HL-60/S4 treated with phorbol 12-myristate 13-acetate at 8.2 ng/mL for 4 days and 3 days (cell line): ENCODE measurements around the gene ATP8B3.

Experiments
- in situ Hi-C: fragments of 300-500 bp; cut with MboI; formaldehyde crosslinking; loops from 2 replicates; pipeline ENCODE4 v1.15.0; 2022; ENCODE audit warnings: low sequenced_read_pairs

ATP8B3 gene

GRCh38 chr19:1749373-1750342 is 62.4 kb downstream of the ATP8B3 start:
- in situ Hi-C loops: no loop called here

DNA sequence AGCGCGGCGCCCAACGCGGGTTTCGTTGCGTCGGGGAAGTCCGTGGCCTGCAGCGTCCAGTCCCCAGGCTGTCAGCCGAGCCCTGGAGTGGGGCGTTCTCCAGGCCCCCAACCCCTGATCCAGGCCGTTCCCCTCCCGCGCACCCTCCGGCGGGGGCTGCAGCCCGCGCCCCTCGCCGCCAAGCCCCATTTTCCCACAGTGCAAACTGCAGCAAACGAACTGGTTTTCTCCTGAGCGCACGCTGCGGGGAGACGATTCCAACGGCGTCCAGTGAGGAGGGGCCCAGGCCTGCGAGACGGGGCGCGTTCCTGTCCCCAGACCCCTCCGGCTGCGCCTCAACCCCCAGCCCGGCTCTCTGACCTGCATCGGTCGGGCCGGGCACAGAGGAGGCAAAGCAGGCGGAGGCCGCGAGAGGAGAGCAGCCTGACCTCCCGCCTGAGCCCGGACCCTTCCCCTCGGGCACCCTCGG is 63.2 kb downstream of the ATP8B3 start:
- in situ Hi-C loops: no loop called here

DNA sequence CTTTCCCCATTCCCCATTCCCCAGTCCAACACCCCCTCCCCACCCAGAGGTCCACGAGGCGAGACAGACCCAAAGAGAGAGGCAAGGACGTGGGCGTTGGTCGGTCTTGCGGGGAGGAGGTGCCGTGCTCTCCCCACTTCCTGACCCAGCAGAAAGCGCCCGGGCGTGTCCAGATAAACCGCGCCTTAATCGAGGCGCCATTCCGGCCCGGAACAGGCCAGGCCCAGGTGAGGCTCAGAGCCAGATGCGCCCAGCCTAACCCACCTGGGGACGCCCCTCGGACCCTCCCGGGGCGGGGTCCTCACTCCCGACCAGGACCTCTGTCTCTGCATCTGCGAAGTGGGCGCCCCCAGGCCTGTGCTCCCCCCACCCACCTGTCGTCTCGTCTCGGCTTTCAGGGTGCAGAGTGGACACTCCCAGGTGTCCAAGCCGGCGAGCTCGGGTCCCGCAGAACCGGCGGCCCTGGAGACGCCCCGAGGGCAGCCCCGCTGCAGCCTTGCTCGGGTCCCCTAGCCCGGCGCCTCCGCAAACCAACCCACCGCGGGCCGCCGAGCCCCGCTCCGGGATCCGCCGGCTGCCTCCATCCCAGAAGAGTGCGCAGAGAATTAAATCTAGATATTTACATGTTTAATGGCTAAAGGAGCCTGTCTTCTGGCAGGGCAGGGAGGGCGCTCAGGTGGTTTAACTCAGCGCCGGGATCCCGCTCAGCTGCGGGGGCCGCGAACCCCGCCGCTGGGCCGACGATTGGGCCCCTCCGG is 63.8 kb downstream of the ATP8B3 start:
- in situ Hi-C loops: no loop called here

- in situ Hi-C loops: no loop called here
Measured at GRCh38 chr19:1747285-1748114, 64.6 kb downstream of the ATP8B3 start.

DNA sequence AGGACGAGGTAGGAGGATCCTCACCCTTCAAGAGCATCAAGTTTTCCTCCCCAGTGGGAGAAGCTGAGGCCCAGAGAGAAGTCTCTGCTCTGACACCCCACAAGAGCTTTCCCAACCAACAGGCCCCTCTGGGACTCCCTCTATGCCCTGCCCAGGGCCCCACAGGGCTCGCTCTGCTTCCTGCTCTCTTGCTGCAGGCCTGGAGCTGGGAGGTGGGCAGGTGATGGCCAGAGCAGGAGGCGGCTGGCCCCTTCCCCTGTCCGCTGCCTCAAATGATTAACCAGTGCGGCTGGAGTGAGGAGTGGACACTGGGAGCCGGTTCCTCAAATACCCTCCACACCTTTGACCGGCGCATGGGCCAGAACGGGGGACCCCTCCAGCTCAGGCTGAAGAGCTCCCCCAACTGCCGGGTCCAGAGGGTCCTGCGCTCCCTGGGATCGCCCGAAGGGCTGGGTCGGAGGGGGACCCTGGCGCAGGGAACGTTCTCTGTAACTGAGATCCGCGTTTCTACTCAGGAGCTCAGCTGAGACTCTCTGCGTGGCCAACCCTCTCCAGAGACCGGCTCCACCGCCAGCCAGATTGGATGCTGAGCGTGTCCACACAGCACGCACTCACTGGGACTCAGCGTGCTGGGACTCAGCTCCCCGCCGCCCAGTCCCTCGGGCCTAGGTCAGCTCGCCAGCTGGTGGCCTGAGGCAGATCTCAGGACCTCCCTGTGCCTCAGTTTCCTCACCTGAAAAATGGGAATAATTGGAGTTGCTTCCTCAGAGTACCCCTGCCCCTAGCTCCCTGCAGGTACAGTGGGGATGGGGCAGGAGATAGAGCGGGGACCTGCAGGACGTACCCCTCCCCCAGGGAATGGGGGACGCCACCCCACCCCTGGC is 65.4 kb downstream of the ATP8B3 start:
- in situ Hi-C loops: no loop called here

DNA sequence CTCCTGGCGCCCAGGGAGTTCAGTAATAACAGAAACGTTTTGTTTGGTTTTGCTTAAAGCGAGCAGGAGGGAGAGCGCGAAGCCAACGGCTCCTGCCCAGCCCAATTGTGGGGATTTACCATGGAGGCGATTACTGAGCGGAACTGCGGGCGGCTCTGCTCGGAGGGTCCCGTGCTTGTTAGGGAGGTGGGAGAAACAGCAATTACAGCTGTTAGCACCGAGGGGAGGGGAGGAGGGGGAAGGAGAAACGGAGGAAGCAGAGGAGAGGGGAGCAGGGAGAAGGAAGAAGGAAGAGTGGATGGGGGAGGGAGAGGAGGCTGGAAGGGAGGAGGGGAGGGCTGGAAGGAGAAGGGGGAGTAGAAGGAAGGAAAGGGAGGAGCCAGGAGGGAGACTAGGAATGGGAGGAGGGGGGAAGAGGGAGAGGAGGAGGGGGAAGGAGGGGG is 66.5 kb downstream of the ATP8B3 start:
- in situ Hi-C loops: no loop called here

DNA sequence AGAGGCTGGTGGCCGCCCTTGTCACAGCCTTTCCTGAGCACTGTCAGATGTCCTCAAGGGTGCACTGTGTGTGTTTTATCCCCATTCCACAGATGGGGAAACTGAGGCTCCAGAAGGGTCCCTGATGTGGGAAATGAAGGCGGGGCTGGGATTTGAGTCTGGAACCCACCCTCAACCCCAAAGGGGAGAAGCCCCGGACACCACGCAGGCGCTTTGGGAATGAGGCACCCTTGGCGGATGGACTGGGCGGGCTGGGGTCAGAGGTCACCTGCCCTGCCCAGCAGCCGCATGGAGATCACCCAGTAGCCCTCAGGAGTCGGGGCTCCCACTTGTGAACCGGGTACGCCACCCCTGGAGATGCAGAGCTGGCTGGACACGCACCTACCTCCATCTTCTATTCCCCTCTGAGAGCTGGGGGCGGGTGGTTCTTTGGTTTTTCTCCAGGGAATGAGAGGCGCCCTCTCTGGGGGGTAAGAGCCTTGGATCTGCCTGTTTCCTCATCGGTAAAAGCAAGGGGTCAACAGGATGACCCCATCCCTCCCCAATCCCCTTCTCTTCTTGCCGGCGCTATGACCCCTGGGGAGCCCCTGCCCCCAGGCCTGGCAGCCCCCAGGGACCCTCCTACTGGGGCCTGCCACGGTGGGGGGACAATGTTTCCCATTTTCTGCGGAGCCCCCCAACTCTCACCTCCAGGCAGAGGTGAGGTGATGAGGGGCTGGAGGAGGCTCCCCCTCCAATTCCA is 67.1 kb downstream of the ATP8B3 start:
- in situ Hi-C loops: no loop called here

DNA sequence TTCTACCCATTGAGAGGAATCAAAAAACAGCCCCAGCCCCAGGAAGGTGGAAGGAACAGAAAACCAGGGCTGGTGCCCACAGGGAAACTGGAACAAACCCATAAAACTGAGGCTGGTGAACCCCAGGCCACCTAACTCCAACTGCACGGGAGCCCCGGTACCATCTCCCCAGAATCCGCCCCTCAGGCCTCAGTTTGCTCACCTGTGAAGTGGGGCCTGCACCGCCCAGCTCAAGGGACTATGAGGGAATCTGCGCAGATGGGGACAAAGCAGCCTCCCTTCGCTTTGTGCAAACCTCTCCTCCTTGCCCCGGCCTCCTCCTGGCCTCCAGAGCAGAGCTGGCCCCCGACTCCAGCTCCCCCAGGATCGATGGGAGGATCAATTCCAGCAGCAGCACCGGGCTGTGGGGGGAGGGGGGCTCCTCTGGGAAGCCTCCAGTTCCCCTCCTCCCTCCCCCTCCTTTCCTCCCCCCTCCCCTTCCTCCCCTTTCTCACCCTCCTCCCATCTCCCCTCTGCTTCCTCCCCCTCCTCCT is 67.9 kb downstream of the ATP8B3 start:
- in situ Hi-C loops: no loop called here

GRCh38 chr19:1742989-1743696 is 68.9 kb downstream of the ATP8B3 start:
- in situ Hi-C loops: no loop called here

- in situ Hi-C loops: no loop called here
Measured at GRCh38 chr19:1739960-1740629, 72.0 kb downstream of the ATP8B3 start.

GRCh38 chr19:1736927-1737326 is 75.1 kb downstream of the ATP8B3 start:
- in situ Hi-C loops: no loop called here

DNA sequence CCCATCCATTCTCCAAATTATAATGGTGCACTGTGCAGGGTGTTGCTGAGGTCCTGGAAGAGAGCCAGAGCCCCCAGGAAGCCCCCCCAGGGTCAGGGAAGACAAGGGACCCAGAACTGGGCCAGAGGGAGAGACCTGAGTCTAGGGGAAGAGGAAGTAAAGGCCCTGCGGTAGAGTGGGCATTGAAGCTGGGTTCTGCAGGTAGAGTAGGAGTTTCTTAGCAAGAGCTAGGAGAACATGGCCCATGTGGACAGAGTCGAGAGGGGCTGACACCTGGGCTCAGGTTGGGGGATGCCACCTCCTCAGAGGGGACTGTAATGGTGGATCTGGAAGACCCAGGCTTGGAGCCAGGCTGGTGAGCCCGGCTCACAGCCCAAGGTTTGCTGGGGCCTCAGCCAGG is 75.8 kb downstream of the ATP8B3 start:
- in situ Hi-C loops: no loop called here

DNA sequence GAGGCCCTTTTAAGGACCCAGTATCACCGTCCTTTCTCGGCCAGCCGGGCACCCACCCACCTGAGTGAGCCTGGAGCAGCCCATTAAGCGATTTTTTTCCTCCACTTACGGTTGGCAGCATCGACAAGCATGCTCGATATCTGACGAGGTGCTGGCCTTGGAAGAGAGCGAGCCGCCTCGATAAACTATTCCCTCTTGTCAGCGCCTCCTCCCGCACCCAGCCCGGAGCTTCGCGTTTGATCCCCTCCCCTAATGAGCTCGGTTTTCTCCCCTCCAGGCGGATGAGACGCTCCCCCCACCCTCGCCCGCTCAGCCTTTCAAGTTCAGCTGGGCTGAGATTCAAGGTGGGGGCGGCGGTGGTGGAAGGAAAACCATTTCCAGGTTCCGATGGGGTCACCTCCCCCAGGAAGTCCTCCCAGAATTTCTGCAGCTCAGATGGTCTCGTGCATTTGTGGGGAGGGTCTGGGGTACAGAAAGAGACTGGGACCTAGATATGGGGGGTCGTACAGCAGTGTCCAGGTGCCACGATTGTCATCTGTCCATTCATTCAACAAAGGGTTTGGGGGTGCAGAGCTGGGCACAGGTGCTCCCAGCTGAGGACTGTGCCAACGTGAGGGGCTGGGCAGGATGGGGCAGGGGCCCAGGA is 77.6 kb downstream of the ATP8B3 start:
- in situ Hi-C loops: no loop called here
